GM12878 (cell line): ENCODE results near the gene RPL3. TPM values are rescaled to one million over a fixed set of nuclear protein-coding genes. Genes with fewer than 3 reads are reported as not detected.

ENCODE experiments used
- ATF7 ChIP-seq: fragments of 450-650 bp; IDR thresholded peaks from 2 replicates; pipeline ENCODE4 v1.6.1; 2016; ENCODE audit warnings: low read depth, mild to moderate bottlenecking
- BACH1 ChIP-seq: fragments of 450-650 bp; IDR thresholded peaks from 2 replicates; pipeline ENCODE4 v1.6.1; 2017; ENCODE audit warnings: mild to moderate bottlenecking, borderline replicate concordance
- CTCF ChIP-seq, 3 experiments: IDR thresholded peaks in 2 of 3; conservative IDR thresholded peaks in 1 of 3; 2 replicates each; pipeline ENCODE4 v1.5.1; 2011; ENCODE audit warnings: low read depth in 3 of 3, low read length in 3 of 3, mild to moderate bottlenecking in 3 of 3, control low read depth in 2 of 3, moderate library complexity in 2 of 3, inconsistent platforms in 1 of 3, mixed read lengths in 1 of 3; ENCODE audit not compliant: control insufficient read depth in 2 of 3, insufficient read depth in 1 of 3; ENCODE audit errors: extremely low read depth in 1 of 3
- E2F8 ChIP-seq: fragments of 450-650 bp; IDR thresholded peaks from 2 replicates; pipeline ENCODE4 v1.6.1; 2018; ENCODE audit warnings: mild to moderate bottlenecking, low read depth, moderate library complexity; ENCODE audit not compliant: partially characterized antibody
- ELK1 ChIP-seq: IDR thresholded peaks from 2 replicates; pipeline ENCODE4 v1.6.1; 2012; ENCODE audit warnings: low read depth, low read length, improper control_type of control experiment
- FOXK2 ChIP-seq: fragments of 450-650 bp; IDR thresholded peaks from 2 replicates; pipeline ENCODE4 v1.6.1; 2017; ENCODE audit warnings: mild to moderate bottlenecking, moderate library complexity
- FOXM1 ChIP-seq: IDR thresholded peaks from 2 replicates; pipeline ENCODE4 v1.6.1; 2012; ENCODE audit warnings: low read depth, mild to moderate bottlenecking, inconsistent platforms, low read length, moderate library complexity
- GABPA ChIP-seq: IDR thresholded peaks from 2 replicates; pipeline ENCODE4 v1.6.1; 2014; ENCODE audit warnings: antibody characterized with exemption, low read depth, mild to moderate bottlenecking, inconsistent platforms
- HCFC1 ChIP-seq: fragments of 150-350 bp; IDR thresholded peaks from 2 replicates; pipeline ENCODE4 v1.6.1; 2014; ENCODE audit warnings: low read length
- MEF2B ChIP-seq: fragments of 450-650 bp; IDR thresholded peaks from 2 replicates; pipeline ENCODE4 v1.6.1; 2018; ENCODE audit warnings: mild to moderate bottlenecking, moderate library complexity; ENCODE audit not compliant: partially characterized antibody, poor library complexity, severe bottlenecking
- MYB ChIP-seq: fragments of 150-350 bp; IDR thresholded peaks from 2 replicates; pipeline ENCODE4 v1.6.1; 2014; ENCODE audit warnings: mild to moderate bottlenecking, low read depth, low read length, borderline replicate concordance
- NBN ChIP-seq: fragments of 450-650 bp; IDR thresholded peaks from 2 replicates; pipeline ENCODE4 v1.6.1; 2016
- NFXL1 ChIP-seq: fragments of 450-650 bp; IDR thresholded peaks from 2 replicates; pipeline ENCODE4 v1.6.1; 2017; ENCODE audit warnings: antibody characterized with exemption, mild to moderate bottlenecking, borderline replicate concordance
- PML ChIP-seq: IDR thresholded peaks from 2 replicates; pipeline ENCODE4 v1.6.1; 2012; ENCODE audit warnings: low read length, inconsistent platforms
- RAD21 ChIP-seq: IDR thresholded peaks from 2 replicates; pipeline ENCODE4 v1.6.1; 2011; ENCODE audit warnings: mild to moderate bottlenecking, low read depth, low read length, moderate library complexity; ENCODE audit not compliant: insufficient read depth
- RELB ChIP-seq: fragments of 450-650 bp; IDR thresholded peaks from 2 replicates; pipeline ENCODE4 v1.6.1; 2017; ENCODE audit warnings: low read depth, mild to moderate bottlenecking, moderate library complexity
- SIX5 ChIP-seq: IDR thresholded peaks from 2 replicates; pipeline ENCODE4 v1.6.1; 2011; ENCODE audit warnings: mild to moderate bottlenecking, low read depth, low read length, moderate library complexity; ENCODE audit not compliant: severe bottlenecking
- SMC3 ChIP-seq: IDR thresholded peaks from 2 replicates; pipeline ENCODE4 v1.6.1; 2011; ENCODE audit warnings: low read length, improper control_type of control experiment, borderline replicate concordance
- SRF ChIP-seq, 2 experiments: IDR thresholded peaks; 2 replicates each; pipeline ENCODE4 v1.6.1; 2011; ENCODE audit warnings: low read depth in 2 of 2, low read length in 2 of 2, mild to moderate bottlenecking in 1 of 2, moderate library complexity in 1 of 2
- TCF12 ChIP-seq: IDR thresholded peaks from 2 replicates; pipeline ENCODE4 v1.6.1; 2011; ENCODE audit warnings: low read depth, mild to moderate bottlenecking, low read length
- TCF3 ChIP-seq: IDR thresholded peaks from 2 replicates; pipeline ENCODE4 v1.6.1; 2012; ENCODE audit warnings: low read depth, mild to moderate bottlenecking, low read length, borderline replicate concordance; ENCODE audit not compliant: insufficient read depth
- YY1 ChIP-seq: IDR thresholded peaks from 2 replicates; pipeline ENCODE4 v1.6.1; 2011; ENCODE audit warnings: low read depth, mild to moderate bottlenecking, low read length
- ZNF217 ChIP-seq: fragments of 450-650 bp; IDR thresholded peaks from 2 replicates; pipeline ENCODE4 v1.6.1; 2017; ENCODE audit warnings: antibody characterized with exemption, mild to moderate bottlenecking
- ZNF274 ChIP-seq: IDR thresholded peaks from one replicate; pipeline ENCODE4 v1.8.0; 2011; ENCODE audit not compliant: insufficient read length, insufficient read depth
- polyA plus RNA-seq, 11 experiments: library from polyadenylated mRNA; depleted of rRNA in 4 of 11; unstranded in 6 of 11; stranded (reverse) in 5 of 11; fragments of >200 nt; fragmentation: Nextera tagmentation in 4 of 11; fragmentation: Illumina TruSeq in 1 of 11; extraction: Ambion mirVana in 4 of 11; extraction: Trizol in 1 of 11; gene quantifications; 1 replicate in 1 of 11; 2 replicates in 10 of 11; pipeline versions ENCODE4 v1.2.1 to v1.2.3, GENCODE V29; 2011 to 2016; ENCODE audit warnings: inconsistent platforms in 2 of 11, missing spikeins in 2 of 11, low read depth in 1 of 11
- total RNA-seq, 4 experiments: library from RNA; depleted of rRNA in 3 of 4; stranded (reverse); fragments of >200 nt in 3 of 4; fragmentation: Illumina TruSeq in 1 of 4; extraction: Trizol in 1 of 4; gene quantifications; 2 replicates each; pipeline versions ENCODE4 v1.2.1 to v1.2.3, GENCODE V29; 2013 to 2021

The RPL3 gene
- total and polyA plus RNA-seq, 10 of the 15 experiments (the other 5 are each of a cell fraction or from before 2014, with no cell fraction given): 1,534 to 6,791 (median 3,992) TPM

GRCh38 chr22:39306456-39307361, 12.7 kb downstream of the RPL3 start (continued):
- TF ChIP-seq FOXM1: no peak
- no peak for TF ChIP-seq E2F8
- TF ChIP-seq ZNF217: no peak
- TF ChIP-seq MEF2B: no peak
- TF ChIP-seq RAD21: peak; percentile 78
- no peak for TF ChIP-seq ELK1
- TF ChIP-seq TCF3: peak; percentile 61; the same call in 1 of the 2 replicates
- no peak for TF ChIP-seq BACH1
- peak; percentile 79 for TF ChIP-seq SMC3
- peak; percentile 75 for TF ChIP-seq TCF12
- TF ChIP-seq RELB: no peak
- TF ChIP-seq MYB: no peak
- no peak for TF ChIP-seq ATF7
- TF ChIP-seq SRF (IDR thresholded peaks at IDR 0.05; ENCODE audit: low read depth in 2 of 2, low read length in 2 of 2): no peak
- no peak for TF ChIP-seq SIX5
- no peak for TF ChIP-seq GABPA
- no peak for TF ChIP-seq NFXL1
- TF ChIP-seq HCFC1: no peak
- TF ChIP-seq CTCF (IDR thresholded peaks at IDR 0.05 in 2 of 3, conservative IDR thresholded peaks at IDR 0.05 in 1 of 3; ENCODE audit: control insufficient read depth in 2 of 3, extremely low read depth in 1 of 3, insufficient read depth in 1 of 3, low read depth in 3 of 3, low read length in 3 of 3): peak; percentile 55 to 66 (median 57)
- no peak for TF ChIP-seq ZNF274
- no peak for TF ChIP-seq NBN
- TF ChIP-seq PML: no peak
- no peak for TF ChIP-seq FOXK2
- peak; percentile 68; the same call in 1 of the 2 replicates for TF ChIP-seq YY1
